ENCODE data around the gene MORN1.

The MORN1 gene

DNA sequence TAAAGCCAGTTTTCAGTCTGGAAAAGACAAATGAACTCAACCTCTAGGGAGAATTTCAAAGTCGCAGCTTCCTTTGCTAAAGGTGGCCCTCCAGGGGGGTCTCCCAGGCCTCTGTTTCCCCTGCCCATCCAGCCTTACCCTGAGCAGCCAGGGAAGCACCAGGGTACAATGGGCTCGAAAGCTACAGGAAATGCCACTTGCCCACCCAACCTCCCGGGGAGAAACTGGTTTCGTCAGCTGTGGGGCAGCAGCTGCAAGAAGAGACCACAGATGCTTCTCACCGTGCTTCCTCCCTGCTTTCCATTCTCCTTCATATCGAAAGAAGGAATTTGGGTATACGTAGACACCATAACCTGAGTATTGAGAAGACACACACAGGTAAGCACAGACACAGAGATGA, 1.7 kb downstream of the MORN1 start:
- TF ChIP-seq GABPA (IDR thresholded peaks at IDR 0.05; ENCODE audit: low read depth) (no peak), POLR2AphosphoS5 (IDR thresholded peaks at IDR 0.05; ENCODE audit: low read depth) (no peak), SPI1 (IDR thresholded peaks at IDR 0.05; ENCODE audit: borderline replicate concordance, low read depth) (no peak)
- TF ChIP-seq, protein P1, sequence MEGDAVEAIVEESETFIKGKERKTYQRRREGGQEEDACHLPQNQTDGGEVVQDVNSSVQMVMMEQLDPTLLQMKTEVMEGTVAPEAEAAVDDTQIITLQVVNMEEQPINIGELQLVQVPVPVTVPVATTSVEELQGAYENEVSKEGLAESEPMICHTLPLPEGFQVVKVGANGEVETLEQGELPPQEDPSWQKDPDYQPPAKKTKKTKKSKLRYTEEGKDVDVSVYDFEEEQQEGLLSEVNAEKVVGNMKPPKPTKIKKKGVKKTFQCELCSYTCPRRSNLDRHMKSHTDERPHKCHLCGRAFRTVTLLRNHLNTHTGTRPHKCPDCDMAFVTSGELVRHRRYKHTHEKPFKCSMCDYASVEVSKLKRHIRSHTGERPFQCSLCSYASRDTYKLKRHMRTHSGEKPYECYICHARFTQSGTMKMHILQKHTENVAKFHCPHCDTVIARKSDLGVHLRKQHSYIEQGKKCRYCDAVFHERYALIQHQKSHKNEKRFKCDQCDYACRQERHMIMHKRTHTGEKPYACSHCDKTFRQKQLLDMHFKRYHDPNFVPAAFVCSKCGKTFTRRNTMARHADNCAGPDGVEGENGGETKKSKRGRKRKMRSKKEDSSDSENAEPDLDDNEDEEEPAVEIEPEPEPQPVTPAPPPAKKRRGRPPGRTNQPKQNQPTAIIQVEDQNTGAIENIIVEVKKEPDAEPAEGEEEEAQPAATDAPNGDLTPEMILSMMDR (IDR thresholded peaks at IDR 0.05; ENCODE audit: insufficient read depth, low read length): no peak
- TF ChIP-seq, protein P2, sequence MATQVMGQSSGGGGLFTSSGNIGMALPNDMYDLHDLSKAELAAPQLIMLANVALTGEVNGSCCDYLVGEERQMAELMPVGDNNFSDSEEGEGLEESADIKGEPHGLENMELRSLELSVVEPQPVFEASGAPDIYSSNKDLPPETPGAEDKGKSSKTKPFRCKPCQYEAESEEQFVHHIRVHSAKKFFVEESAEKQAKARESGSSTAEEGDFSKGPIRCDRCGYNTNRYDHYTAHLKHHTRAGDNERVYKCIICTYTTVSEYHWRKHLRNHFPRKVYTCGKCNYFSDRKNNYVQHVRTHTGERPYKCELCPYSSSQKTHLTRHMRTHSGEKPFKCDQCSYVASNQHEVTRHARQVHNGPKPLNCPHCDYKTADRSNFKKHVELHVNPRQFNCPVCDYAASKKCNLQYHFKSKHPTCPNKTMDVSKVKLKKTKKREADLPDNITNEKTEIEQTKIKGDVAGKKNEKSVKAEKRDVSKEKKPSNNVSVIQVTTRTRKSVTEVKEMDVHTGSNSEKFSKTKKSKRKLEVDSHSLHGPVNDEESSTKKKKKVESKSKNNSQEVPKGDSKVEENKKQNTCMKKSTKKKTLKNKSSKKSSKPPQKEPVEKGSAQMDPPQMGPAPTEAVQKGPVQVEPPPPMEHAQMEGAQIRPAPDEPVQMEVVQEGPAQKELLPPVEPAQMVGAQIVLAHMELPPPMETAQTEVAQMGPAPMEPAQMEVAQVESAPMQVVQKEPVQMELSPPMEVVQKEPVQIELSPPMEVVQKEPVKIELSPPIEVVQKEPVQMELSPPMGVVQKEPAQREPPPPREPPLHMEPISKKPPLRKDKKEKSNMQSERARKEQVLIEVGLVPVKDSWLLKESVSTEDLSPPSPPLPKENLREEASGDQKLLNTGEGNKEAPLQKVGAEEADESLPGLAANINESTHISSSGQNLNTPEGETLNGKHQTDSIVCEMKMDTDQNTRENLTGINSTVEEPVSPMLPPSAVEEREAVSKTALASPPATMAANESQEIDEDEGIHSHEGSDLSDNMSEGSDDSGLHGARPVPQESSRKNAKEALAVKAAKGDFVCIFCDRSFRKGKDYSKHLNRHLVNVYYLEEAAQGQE (IDR thresholded peaks at IDR 0.05; ENCODE audit: insufficient replicate concordance, low read depth): no peak
- Histone ChIP-seq H3K4me3 (replicated peaks; ENCODE audit: insufficient read depth, low read length) (no peak overlapping the region), H3K27me3 (ENCODE audit: insufficient read depth, poor library complexity, severe bottlenecking) (no peaks in the 10 kb centered on the region), H3K27ac (replicated peaks) (no peak overlapping the region)
- DNase-seq (ENCODE audit: low read depth in 1 of 2, low spot score in 1 of 2): no peak

DNA sequence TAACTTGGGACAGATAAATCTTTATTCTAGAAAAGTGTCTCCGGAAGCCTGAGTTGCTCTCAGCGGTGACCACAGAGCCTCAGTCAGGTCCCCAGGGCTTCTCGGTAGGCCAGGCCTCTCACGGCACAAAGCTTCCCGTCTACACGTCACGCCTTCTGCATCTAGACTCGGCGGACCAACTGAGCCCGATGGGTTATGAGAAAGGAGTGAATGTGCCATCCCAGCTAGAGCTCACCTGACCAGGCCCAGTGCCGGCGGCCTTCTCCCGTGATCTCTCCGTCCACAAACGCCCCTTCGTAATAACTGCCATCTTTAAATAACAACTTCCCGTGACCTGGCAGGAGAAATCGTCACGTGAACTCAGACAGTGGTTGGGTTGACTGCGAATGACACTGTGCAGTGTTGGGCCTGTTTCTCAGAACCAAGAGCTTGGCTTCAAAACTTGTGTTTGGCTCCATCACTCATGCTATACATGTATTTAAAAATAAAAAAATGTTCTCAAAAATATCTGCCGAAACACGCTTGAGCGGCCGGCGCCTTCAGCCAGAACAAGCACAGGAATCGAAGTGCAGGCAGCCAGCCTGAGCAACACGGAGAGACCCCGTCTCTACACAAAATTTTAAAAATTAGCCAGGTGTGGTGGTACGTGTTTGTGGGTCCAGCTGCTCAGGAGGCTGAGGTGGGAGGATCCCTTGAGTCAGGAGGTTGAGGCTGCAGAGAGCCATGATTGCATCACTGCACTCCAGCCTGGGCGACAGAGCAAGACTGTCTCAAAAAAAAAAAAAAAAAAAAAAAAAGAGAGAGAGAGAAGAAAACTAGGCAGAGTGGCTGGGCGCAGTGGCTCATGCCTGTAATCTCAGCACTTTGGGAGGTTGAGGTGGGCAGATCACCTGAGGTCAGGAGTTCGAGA, 3.1 kb downstream of the MORN1 start:
- no peak overlapping the region for H3K27ac ChIP-seq (replicated peaks)
- H3K4me3 ChIP-seq (replicated peaks; ENCODE audit: insufficient read depth, low read length): no peak overlapping the region
- no peaks in the 10 kb centered on the region for H3K27me3 ChIP-seq (ENCODE audit: insufficient read depth, poor library complexity, severe bottlenecking)
- no peak for DNase-seq (ENCODE audit: low read depth in 1 of 2, low spot score in 1 of 2)
- TF ChIP-seq, protein P2 (IDR thresholded peaks at IDR 0.05; ENCODE audit: insufficient replicate concordance, low read depth): no peak
- TF ChIP-seq GABPA (IDR thresholded peaks at IDR 0.05; ENCODE audit: low read depth): no peak
- no peak for TF ChIP-seq SPI1 (IDR thresholded peaks at IDR 0.05; ENCODE audit: borderline replicate concordance, low read depth)
- TF ChIP-seq, protein P1 (IDR thresholded peaks at IDR 0.05; ENCODE audit: insufficient read depth, low read length): no peak
- no peak for TF ChIP-seq POLR2AphosphoS5 (IDR thresholded peaks at IDR 0.05; ENCODE audit: low read depth)

DNA sequence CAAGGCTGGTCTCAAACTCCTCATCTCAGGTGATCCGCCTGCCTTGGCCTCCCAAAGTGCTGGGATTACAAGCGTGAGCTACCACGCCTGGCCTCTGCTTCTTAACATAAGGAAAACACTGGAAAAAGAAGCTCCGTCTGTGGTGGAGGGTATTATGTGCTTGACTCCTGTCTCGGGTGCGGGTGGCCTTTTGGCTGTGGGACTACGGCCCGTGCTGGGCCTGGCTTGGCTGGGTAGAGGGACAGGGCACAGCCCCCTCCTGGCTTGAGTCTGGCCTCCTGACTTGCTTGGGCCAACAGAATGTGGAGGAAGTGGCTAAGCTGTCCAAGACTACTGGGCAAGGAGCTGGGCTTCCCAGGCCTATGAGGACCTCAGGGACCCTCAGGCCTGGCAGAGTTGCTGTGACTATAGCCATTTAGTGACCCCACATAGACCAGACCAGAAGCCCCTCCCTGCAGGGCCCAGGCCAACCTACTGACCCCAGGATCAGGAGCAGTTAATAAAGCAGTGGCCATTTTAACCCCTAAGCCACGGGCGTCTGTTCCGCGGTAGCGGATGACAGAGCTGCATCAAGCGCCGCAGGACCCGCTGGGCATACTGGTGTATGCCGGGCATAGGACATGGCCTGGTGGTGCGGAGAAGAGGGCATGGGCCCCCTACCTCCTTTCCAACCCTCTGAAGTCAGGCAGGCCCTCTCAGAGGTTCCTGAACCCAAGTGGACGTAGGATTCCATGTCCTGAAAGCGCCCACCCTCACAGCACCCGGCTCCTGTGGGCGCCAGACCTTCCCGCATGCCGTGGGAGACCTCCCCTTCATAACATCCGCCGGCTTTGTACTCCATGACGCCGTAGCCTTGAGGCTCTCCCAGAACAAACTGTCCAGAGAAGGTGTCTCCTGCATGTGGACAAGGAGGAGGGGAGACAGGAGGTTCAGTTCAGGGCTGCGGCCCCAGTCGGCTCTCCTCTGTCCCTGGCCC, 4.4 kb downstream of the MORN1 start:
- no peak for DNase-seq (ENCODE audit: low read depth in 1 of 2, low spot score in 1 of 2)
- H3K27me3 ChIP-seq (ENCODE audit: insufficient read depth, poor library complexity, severe bottlenecking): no peaks in the 10 kb centered on the region
- no peak overlapping the region for H3K27ac ChIP-seq (replicated peaks)
- TF ChIP-seq POLR2AphosphoS5 (IDR thresholded peaks at IDR 0.05; ENCODE audit: low read depth) (no peak), GABPA (IDR thresholded peaks at IDR 0.05; ENCODE audit: low read depth) (no peak), SPI1 (IDR thresholded peaks at IDR 0.05; ENCODE audit: borderline replicate concordance, low read depth) (no peak)
- TF ChIP-seq, protein P2 (IDR thresholded peaks at IDR 0.05; ENCODE audit: insufficient replicate concordance, low read depth): no peak
- TF ChIP-seq, protein P1 (IDR thresholded peaks at IDR 0.05; ENCODE audit: insufficient read depth, low read length): no peak
- no peak overlapping the region for H3K4me3 ChIP-seq (replicated peaks; ENCODE audit: insufficient read depth, low read length)

Data from HL-60 (cell line).